Central memory CD8-positive, alpha-beta T cell (primary cell): ENCODE results near the gene HTT.
"Not testable (repeated sequence)": the region's sequence is repeated elsewhere in the genome, so short reads cannot be mapped to it uniquely, and the experiment has no call there.

Experiments used
- ATAC-seq: fragments of 150-1000 bp; cut with Tn5 transposase; replicated peaks from 2 replicates; pipeline ENCODE4 v1.10.0; 2022; ENCODE audit warnings: mild to moderate bottlenecking, moderate FRiP score, moderate number of reproducible peaks; ENCODE audit not compliant: poor library complexity, severe bottlenecking; ENCODE audit errors: extremely low read depth
- DNase-seq, 2 donors: peaks; one replicate each; pipeline ENCODE4 v3.0.0; 2021; ENCODE audit warnings: low spot score in 2 of 2
- H3K27ac Mint-ChIP-seq: one replicate; pipeline ENCODE4 v1.8.0; 2022; ENCODE audit warnings: low read depth, mild to moderate bottlenecking, moderate library complexity, mixed read lengths
- H3K27me3 Mint-ChIP-seq: one replicate; pipeline ENCODE4 v1.8.0; 2022; ENCODE audit warnings: mixed read lengths
- H3K36me3 Mint-ChIP-seq: one replicate; pipeline ENCODE4 v1.8.0; 2022; ENCODE audit warnings: mild to moderate bottlenecking, moderate library complexity, mixed read lengths; ENCODE audit not compliant: insufficient read depth
- H3K4me1 Mint-ChIP-seq: one replicate; pipeline ENCODE4 v1.8.0; 2022; ENCODE audit warnings: mixed read lengths
- H3K4me3 Mint-ChIP-seq: one replicate; pipeline ENCODE4 v1.8.0; 2022; ENCODE audit warnings: mild to moderate bottlenecking, moderate library complexity, mixed read lengths
- H3K9me3 Mint-ChIP-seq: one replicate; pipeline ENCODE4 v1.8.0; 2022; ENCODE audit warnings: mixed read lengths

The HTT gene

DNA sequence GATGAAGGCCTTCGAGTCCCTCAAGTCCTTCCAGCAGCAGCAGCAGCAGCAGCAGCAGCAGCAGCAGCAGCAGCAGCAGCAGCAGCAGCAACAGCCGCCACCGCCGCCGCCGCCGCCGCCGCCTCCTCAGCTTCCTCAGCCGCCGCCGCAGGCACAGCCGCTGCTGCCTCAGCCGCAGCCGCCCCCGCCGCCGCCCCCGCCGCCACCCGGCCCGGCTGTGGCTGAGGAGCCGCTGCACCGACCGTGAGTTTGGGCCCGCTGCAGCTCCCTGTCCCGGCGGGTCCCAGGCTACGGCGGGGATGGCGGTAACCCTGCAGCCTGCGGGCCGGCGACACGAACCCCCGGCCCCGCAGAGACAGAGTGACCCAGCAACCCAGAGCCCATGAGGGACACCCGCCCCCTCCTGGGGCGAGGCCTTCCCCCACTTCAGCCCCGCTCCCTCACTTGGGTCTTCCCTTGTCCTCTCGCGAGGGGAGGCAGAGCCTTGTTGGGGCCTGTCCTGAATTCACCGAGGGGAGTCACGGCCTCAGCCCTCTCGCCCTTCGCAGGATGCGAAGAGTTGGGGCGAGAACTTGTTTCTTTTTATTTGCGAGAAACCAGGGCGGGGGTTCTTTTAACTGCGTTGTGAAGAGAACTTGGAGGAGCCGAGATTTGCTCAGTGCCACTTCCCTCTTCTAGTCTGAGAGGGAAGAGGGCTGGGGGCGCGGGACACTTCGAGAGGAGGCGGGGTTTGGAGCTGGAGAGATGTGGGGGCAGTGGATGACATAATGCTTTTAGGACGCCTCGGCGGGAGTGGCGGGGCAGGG is 568 bp downstream of the HTT start:
- Mint-ChIP-seq H3K27ac (peak overlapping the region; percentile 84), H3K36me3 (peaks cover 10% of the 10 kb centered on the region), H3K27me3 (no peaks in the 10 kb centered on the region), H3K9me3 (no peaks in the 10 kb centered on the region), H3K4me1 (peaks cover 28% of the 10 kb centered on the region), H3K4me3 (peak overlapping the region; percentile 90)
- DNase-seq = peak in 1 of 2 donors; percentile 21
- peak; percentile 24 for ATAC-seq

DNA sequence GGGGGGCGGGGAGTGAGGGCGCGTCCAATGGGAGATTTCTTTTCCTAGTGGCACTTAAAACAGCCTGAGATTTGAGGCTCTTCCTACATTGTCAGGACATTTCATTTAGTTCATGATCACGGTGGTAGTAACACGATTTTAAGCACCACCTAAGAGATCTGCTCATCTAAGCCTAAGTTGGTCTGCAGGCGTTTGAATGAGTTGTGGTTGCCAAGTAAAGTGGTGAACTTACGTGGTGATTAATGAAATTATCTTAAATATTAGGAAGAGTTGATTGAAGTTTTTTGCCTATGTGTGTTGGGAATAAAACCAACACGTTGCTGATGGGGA is 1.1 kb downstream of the HTT start:
- Mint-ChIP-seq H3K27me3 (no peaks in the 10 kb centered on the region), H3K4me1 (peaks cover 28% of the 10 kb centered on the region), H3K9me3 (no peaks in the 10 kb centered on the region), H3K4me3 (peak overlapping the region; percentile 90), H3K27ac (peak overlapping the region; percentile 84), H3K36me3 (peaks cover 10% of the 10 kb centered on the region)
- no peak for ATAC-seq
- DNase-seq = no peak

DNA sequence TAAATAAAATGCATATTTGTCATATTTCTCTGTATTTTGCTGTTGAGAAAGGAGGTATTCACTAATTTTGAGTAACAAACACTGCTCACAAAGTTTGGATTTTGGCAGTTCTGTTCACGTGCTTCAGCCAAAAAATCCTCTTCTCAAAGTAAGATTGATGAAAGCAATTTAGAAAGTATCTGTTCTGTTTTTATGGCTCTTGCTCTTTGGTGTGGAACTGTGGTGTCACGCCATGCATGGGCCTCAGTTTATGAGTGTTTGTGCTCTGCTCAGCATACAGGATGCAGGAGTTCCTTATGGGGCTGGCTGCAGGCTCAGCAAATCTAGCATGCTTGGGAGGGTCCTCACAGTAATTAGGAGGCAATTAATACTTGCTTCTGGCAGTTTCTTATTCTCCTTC is 3.3 kb downstream of the HTT start:
- DNase-seq (no peak), ATAC-seq (no peak)
- peaks cover 8% of the 10 kb centered on the region for H3K36me3 Mint-ChIP-seq
- no peak overlapping the region for H3K27ac Mint-ChIP-seq
- H3K27me3 Mint-ChIP-seq = no peaks in the 10 kb centered on the region
- H3K4me3 Mint-ChIP-seq = no peak overlapping the region
- H3K4me1 Mint-ChIP-seq = peaks cover 32% of the 10 kb centered on the region
- H3K9me3 Mint-ChIP-seq = no peaks in the 10 kb centered on the region

DNA sequence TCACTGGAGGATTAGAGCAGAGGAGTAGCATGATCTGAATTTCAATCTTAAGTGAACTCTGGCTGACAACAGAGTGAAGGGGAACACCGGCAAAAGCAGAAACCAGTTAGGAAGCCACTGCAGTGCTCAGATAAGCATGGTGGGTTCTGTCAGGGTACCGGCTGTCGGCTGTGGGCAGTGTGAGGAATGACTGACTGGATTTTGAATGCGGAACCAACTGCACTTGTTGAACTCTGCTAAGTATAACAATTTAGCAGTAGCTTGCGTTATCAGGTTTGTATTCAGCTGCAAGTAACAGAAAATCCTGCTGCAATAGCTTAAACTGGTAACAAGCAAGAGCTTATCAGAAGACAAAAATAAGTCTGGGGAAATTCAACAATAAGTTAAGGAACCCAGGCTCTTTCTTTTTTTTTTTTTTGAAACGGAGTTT is 5.2 kb downstream of the HTT start:
- H3K4me3 Mint-ChIP-seq = no peak overlapping the region
- peaks cover 41% of the 10 kb centered on the region for H3K4me1 Mint-ChIP-seq
- no peak for DNase-seq
- no peaks in the 10 kb centered on the region for H3K27me3 Mint-ChIP-seq
- no peaks in the 10 kb centered on the region for H3K9me3 Mint-ChIP-seq
- no peak overlapping the region for H3K27ac Mint-ChIP-seq
- ATAC-seq = no peak
- peaks cover 5% of the 10 kb centered on the region for H3K36me3 Mint-ChIP-seq

DNA sequence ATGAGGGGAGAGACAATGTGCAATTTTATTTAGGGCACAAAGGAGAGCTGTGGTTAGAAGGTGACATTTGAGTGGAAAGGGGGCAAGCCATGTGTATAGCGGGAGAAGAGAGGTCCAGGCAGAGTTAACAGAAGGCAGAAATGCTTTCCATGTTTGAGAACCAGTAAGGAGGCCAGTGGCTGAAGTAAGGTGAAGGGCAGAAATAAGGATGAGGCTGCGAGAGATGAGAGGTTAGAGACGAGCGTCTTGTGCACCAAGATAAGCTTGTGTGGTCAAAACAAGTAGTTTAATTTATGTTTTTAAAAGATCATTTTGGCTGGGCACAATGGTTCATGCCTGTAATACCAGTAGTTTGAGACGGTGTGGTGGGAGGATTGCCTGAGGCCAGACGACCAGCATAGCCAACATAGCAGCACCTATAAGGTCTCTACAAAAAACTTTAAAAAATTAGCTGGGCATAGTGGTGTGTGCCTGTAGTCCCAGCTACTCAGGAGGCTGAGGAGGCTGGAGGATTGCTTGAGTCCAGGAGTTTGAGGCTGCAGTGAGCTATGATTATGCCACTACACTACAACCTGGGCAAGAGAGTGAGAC is 8.5 kb downstream of the HTT start:
- Mint-ChIP-seq H3K27me3 (no peaks in the 10 kb centered on the region), H3K27ac (no peak overlapping the region), H3K4me3 (no peak overlapping the region), H3K36me3 (peaks cover 16% of the 10 kb centered on the region), H3K4me1 (peaks cover 37% of the 10 kb centered on the region), H3K9me3 (no peaks in the 10 kb centered on the region)
- no peak for ATAC-seq
- DNase-seq = no peak

DNA sequence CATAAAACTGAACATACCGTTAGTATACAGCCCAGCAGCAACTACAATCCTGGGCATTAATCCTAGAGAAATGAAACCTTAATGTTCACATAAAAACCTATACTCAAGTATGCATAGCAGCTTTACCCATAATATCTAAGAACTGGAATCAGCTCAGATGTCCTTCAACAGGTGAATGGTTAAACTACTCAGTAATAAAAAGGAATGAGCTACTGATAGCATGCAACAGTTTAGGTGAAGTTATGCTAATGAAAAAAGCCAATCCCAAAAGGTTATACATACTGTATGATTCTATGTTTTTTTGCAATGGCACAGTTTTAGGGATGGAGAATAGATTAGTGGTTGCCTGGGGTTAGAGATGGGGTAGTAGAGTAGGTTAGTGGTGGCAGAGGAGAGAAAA is 9.3 kb downstream of the HTT start:
- H3K4me1 Mint-ChIP-seq = peaks cover 36% of the 10 kb centered on the region
- ATAC-seq (no peak), DNase-seq (no peak)
- no peak overlapping the region for H3K27ac Mint-ChIP-seq
- H3K36me3 Mint-ChIP-seq = peaks cover 21% of the 10 kb centered on the region
- H3K9me3 Mint-ChIP-seq = no peaks in the 10 kb centered on the region
- no peaks in the 10 kb centered on the region for H3K27me3 Mint-ChIP-seq
- H3K4me3 Mint-ChIP-seq = no peak overlapping the region

DNA sequence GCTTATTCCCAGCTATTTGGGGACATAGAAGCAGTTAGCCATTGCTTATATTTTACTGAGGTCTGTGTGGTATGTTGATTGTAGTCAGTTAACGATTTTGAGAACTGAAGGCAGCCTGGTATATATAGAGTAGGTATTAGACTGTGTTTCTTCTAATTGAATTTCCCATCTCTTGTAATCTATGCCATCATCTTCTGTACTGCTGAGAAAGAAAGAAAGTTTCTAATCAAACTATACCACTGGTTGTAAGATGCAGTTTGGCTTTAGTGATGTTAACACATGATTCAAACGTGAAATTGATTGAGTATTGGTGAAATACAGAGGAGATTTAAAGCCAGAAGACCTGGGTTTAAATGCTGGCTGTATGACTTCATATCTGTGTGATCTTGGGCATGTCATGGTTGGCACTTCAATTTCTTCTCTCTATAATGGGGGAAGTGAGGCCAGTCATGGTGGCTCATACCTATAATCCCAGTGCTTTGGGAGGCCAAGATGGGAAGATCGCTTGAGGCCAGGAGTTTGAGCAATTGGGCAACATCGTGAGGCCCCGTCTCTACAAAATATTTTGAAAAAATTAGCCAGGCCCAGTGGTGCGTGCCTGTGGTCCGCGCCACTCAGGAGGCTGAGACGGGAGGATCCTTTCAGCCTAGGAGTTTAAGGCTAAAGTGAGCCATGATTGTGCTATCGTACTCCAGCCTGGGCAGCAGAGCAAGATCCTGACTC is 11.6 kb downstream of the HTT start:
- H3K4me1 Mint-ChIP-seq = peaks cover 28% of the 10 kb centered on the region
- no peak overlapping the region for H3K4me3 Mint-ChIP-seq
- no peaks in the 10 kb centered on the region for H3K9me3 Mint-ChIP-seq
- no peak overlapping the region for H3K27ac Mint-ChIP-seq
- ATAC-seq (no peak), DNase-seq (no peak)
- H3K36me3 Mint-ChIP-seq = peaks cover 33% of the 10 kb centered on the region
- no peaks in the 10 kb centered on the region for H3K27me3 Mint-ChIP-seq

DNA sequence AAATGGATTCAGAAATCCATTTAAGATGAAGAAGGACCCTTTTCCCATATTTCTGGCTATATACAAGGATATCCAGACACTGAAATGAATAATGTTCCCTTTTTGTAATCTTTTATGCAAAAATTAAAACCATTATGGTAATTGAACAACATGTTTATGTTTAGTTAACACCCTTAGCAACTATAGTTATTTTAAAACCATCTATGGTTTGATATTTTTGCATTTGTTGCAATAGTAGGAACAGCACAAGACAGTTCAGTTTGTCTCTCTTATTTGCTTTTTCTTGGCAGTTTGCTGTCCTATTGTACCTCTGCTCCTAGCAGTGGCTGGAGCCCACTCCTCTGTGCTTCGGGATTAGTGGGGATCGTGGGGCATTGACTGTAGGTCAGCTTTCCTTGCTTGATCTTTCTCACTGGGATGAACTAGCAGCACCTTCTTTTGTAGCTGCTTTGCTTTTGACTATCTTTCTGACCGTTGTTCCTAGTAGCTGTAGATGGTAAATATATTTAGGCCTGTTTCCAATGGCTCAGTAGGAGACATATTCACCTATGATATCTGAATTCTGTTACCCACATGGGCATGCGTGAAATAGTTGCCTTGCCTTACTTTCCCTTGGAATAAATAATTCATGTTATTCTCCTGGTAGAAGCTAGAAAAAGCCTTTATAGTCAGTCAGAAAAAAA is 12.8 kb downstream of the HTT start:
- Mint-ChIP-seq H3K9me3 (no peaks in the 10 kb centered on the region), H3K27me3 (no peaks in the 10 kb centered on the region), H3K4me3 (no peak overlapping the region), H3K27ac (no peak overlapping the region), H3K4me1 (peaks cover 28% of the 10 kb centered on the region), H3K36me3 (peaks cover 33% of the 10 kb centered on the region)
- DNase-seq (no peak), ATAC-seq (no peak)

DNA sequence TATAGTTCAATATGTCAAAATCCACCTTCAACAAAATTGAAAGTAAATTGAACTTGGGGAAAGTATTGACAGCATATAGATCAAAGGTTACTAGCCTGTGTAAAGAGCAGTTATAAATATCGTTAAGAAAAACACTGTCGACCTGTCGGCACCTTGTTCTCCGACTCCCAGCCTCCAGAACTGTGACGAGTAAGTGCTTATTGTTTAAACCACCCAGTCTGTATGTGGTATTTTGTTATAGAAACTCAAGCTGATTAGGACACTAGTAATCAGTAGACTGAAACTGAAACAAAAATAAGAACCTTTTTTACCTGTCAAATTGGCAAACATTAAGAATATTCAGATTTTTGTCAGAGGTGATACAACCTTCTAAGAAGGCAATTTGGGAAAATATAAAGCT is 17.0 kb downstream of the HTT start:
- no peak for DNase-seq
- peaks cover 9% of the 10 kb centered on the region for H3K4me1 Mint-ChIP-seq
- no peaks in the 10 kb centered on the region for H3K9me3 Mint-ChIP-seq
- H3K27me3 Mint-ChIP-seq = no peaks in the 10 kb centered on the region
- H3K36me3 Mint-ChIP-seq = peaks cover 47% of the 10 kb centered on the region
- no peak overlapping the region for H3K4me3 Mint-ChIP-seq
- no peak overlapping the region for H3K27ac Mint-ChIP-seq
- no peak for ATAC-seq

DNA sequence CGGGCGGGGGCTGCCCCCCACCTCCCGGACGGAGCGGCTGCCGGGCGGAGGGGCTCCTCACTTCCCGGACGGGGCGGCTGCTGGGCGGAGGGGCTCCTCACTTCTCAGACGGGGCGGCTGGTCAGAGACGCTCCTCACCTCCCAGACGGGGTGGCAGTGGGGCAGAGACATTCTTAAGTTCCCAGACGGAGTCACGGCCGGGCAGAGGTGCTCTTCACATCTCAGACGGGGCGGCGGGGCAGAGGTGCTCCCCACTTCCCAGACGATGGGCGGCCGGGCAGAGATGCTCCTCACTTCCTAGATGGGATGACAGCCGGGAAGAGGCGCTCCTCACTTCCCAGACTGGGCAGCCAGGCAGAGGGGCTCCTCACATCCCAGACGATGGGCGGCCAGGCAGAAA is 20.2 kb downstream of the HTT start:
- DNase-seq, ATAC-seq, H3K4me1 Mint-ChIP-seq, H3K9me3 Mint-ChIP-seq, H3K4me3 Mint-ChIP-seq, H3K27ac Mint-ChIP-seq, H3K27me3 Mint-ChIP-seq: not testable (repeated sequence)
- H3K36me3 Mint-ChIP-seq = peaks cover 34% of the 10 kb centered on the region

DNA sequence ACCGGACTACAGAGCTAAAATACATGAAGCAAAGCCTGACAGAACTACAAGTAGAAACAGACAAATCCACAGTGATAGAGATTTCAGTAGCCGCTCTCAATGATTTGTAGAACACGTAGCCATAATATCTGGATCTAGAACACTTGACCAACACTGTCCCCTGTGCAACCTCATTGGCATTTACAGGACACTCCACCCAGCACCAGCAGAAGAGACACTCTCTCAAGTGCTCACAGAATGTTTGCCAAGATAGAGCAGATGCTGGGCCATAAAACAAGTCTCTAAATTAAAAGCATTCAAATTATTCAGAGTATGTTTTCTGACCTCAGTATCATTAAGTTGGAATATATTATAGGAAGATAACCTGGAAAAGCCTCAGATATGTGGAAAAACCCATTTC is 21.7 kb downstream of the HTT start:
- H3K4me1 Mint-ChIP-seq = peaks cover 11% of the 10 kb centered on the region
- ATAC-seq = no peak
- no peak overlapping the region for H3K27ac Mint-ChIP-seq
- H3K36me3 Mint-ChIP-seq = peaks cover 32% of the 10 kb centered on the region
- no peaks in the 10 kb centered on the region for H3K27me3 Mint-ChIP-seq
- H3K9me3 Mint-ChIP-seq = no peaks in the 10 kb centered on the region
- no peak for DNase-seq
- no peak overlapping the region for H3K4me3 Mint-ChIP-seq

DNA sequence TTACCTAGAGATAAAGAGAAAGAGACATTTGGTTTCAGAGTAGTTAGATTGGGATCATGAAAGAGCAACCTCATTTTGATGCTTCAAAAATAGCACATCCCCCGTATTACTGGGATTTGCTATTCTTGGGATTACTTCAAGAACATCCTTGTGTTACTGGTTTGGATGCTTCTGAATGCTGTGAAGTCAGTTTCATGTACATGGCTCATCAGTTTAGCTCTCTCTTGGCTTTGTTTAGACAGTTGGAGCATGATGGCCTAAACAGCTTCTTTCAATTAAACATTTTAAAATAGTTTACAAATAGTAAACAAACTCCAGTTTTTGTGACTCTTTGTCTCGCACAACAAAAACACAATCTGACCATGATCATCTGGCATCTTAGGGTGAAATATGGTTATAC is 23.9 kb downstream of the HTT start:
- peaks cover 32% of the 10 kb centered on the region for H3K36me3 Mint-ChIP-seq
- DNase-seq = no peak
- no peak overlapping the region for H3K27ac Mint-ChIP-seq
- H3K27me3 Mint-ChIP-seq = no peaks in the 10 kb centered on the region
- H3K4me1 Mint-ChIP-seq = peaks cover 17% of the 10 kb centered on the region
- H3K9me3 Mint-ChIP-seq = no peaks in the 10 kb centered on the region
- ATAC-seq = no peak
- H3K4me3 Mint-ChIP-seq = no peak overlapping the region
